HepG2 (cell line): ENCODE data around the gene SYVN1. TPM values are rescaled to one million over a fixed set of nuclear protein-coding genes. Genes with fewer than 3 reads are reported as not detected.

ENCODE experiments used
- FOXP4 ChIP-seq: sonication (generic); formaldehyde crosslinking; IDR thresholded peaks from 2 replicates; pipeline ENCODE4 v1.4.0; 2020; ENCODE audit warnings: missing genetic modification reagents
- HDAC6 ChIP-seq: fragments of 200-600 bp; sonication (generic); IDR thresholded peaks from 2 replicates; pipeline ENCODE4 v1.7.0; 2017; ENCODE audit warnings: mild to moderate bottlenecking, antibody characterized with exemption, low read length, low read depth
- MAX ChIP-seq: IDR thresholded peaks from 2 replicates; pipeline ENCODE4 v1.6.1; 2012; ENCODE audit warnings: inconsistent platforms
- MTA3 ChIP-seq: sonication (generic); formaldehyde crosslinking; IDR thresholded peaks from 2 replicates; pipeline ENCODE4 v1.4.0; 2020; ENCODE audit warnings: missing genetic modification reagents
- PBX3 ChIP-seq: sonication (generic); formaldehyde crosslinking; IDR thresholded peaks from 2 replicates; pipeline ENCODE4 v1.8.1; 2023; ENCODE audit warnings: missing genetic modification reagents, inconsistent platforms, borderline replicate concordance
- REPIN1 ChIP-seq: sonication (generic); formaldehyde crosslinking; IDR thresholded peaks from 2 replicates; pipeline ENCODE4 v1.8.0; 2022; ENCODE audit warnings: missing genetic modification reagents, low read depth, mild to moderate bottlenecking, borderline replicate concordance
- TCF12 ChIP-seq, 2 experiments: fragments of 450-650 bp in 1 of 2; sonication (generic) in 1 of 2; formaldehyde crosslinking in 1 of 2; IDR thresholded peaks; 2 replicates each; pipeline versions ENCODE4 v1.6.1 to v1.8.0; 2017 to 2022; ENCODE audit warnings: antibody characterized with exemption in 1 of 2, mild to moderate bottlenecking in 1 of 2, missing genetic modification reagents in 1 of 2, moderate library complexity in 1 of 2
- TRIM24 ChIP-seq: sonication (generic); formaldehyde crosslinking; IDR thresholded peaks from 2 replicates; pipeline ENCODE4 v1.8.0; 2022; ENCODE audit warnings: mild to moderate bottlenecking, missing genetic modification reagents
- XRCC5 ChIP-seq: fragments of 200-400 bp; formaldehyde crosslinking; optimal IDR thresholded peaks from 2 replicates; pipeline ENCODE3; 2017; ENCODE audit warnings: mild to moderate bottlenecking, low read length
- ZBTB33 ChIP-seq: sonication (generic); formaldehyde crosslinking; IDR thresholded peaks from 2 replicates; pipeline ENCODE4 v1.4.0; 2020; ENCODE audit warnings: missing genetic modification reagents
- ZC3H13 ChIP-seq: sonication (generic); formaldehyde crosslinking; IDR thresholded peaks from 2 replicates; pipeline ENCODE4 v1.8.1; 2023; ENCODE audit warnings: mild to moderate bottlenecking, missing genetic modification reagents, moderate library complexity
- ZNF556 ChIP-seq: sonication (generic); formaldehyde crosslinking; IDR thresholded peaks from 2 replicates; pipeline ENCODE4 v1.4.0; 2020; ENCODE audit warnings: mild to moderate bottlenecking, missing genetic modification reagents, borderline replicate concordance
- ZNF781 ChIP-seq: sonication (generic); formaldehyde crosslinking; IDR thresholded peaks from 2 replicates; pipeline ENCODE4 v1.5.1; 2020; ENCODE audit warnings: borderline replicate concordance, mild to moderate bottlenecking, missing genetic modification reagents; ENCODE audit errors: not compliant biosample characterization
- ZNF878 ChIP-seq: sonication (generic); formaldehyde crosslinking; IDR thresholded peaks from 2 replicates; pipeline ENCODE4 v1.8.1; 2023; ENCODE audit warnings: mild to moderate bottlenecking, missing genetic modification reagents, moderate library complexity
- ZSCAN22 ChIP-seq: sonication (generic); formaldehyde crosslinking; IDR thresholded peaks from 2 replicates; pipeline ENCODE4 v1.4.0; 2020; ENCODE audit warnings: mild to moderate bottlenecking, missing genetic modification reagents
- polyA plus RNA-seq, 8 experiments: library from polyadenylated mRNA; depleted of rRNA in 3 of 8; stranded (reverse) in 7 of 8; unstranded in 1 of 8; fragments of >200 nt; fragmentation: Illumina TruSeq in 4 of 8; extraction: Trizol in 4 of 8; gene quantifications; 2 replicates each; pipeline versions ENCODE4 v1.2.1 to v1.2.3, GENCODE V29; 2011 to 2016; ENCODE audit warnings: low read depth in 4 of 8, missing spikeins in 1 of 8, mixed read lengths in 1 of 8; ENCODE audit not compliant: insufficient read depth in 1 of 8
- total RNA-seq, 5 experiments: library from RNA; depleted of rRNA; stranded (reverse); fragments of >200 nt; fragmentation: Illumina TruSeq; extraction: Trizol; gene quantifications; 2 replicates each; pipeline ENCODE4 v1.2.3, GENCODE V29; 2016; ENCODE audit warnings: low read depth in 1 of 5
- TF ChIP-seq, protein P1 (sequence below): sonication (generic); formaldehyde crosslinking; IDR thresholded peaks from 2 replicates; pipeline ENCODE4 v1.5.1; 2020; ENCODE audit warnings: missing genetic modification reagents, mild to moderate bottlenecking, borderline replicate concordance
- TF ChIP-seq, protein P2 (sequence below): sonication (generic); formaldehyde crosslinking; conservative IDR thresholded peaks from 2 replicates; pipeline ENCODE4 v1.4.0; 2020; ENCODE audit warnings: mild to moderate bottlenecking, missing genetic modification reagents, moderate library complexity

Gene SYVN1
- total and polyA plus RNA-seq, 2 of the 13 experiments (the other 11 are each of a cell fraction or from before 2014, with no cell fraction given): 10.3 to 22.5 TPM

DNA sequence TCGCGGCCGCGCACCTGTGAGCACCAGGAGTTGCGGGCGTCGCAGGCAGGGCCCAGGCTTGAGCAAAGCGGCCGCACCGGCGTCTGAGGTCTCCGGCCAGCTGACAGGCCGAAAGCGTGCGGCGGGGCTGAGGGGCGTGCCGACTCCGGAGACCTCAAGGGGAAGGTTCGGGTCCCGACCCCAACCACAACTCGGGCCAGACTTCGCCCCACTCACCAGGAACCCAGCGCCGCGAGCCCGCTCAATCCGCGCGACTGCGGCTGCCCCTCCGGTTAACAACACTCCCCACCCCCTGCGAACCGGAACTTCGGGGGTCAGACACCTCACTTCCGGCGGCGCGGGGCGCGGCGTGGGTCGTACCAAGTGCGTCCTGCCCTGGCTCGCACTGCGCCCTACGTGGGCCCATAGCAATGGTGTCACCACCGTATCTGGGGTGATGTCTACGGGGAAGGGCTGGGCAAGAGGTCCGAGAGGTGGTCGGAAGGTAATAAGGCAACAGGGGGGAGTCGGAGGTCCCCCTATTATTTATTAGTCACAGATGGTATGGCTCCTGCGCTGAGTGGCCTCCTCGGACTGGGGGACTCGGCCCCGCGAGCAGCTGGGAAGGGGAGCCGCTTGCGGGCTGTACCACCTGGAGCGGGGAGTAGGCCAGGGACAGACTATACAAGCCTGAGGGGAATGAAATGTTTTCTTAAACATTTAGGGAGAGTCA, at the start of gene SYVN1 (continued):
- TF ChIP-seq XRCC5 (no peak), ZSCAN22 (no peak), ZNF556 (CRISPR knock-in tag) (peak; percentile 75; the same call in 1 of the 2 replicates), TCF12 (IDR thresholded peaks at IDR 0.05) (no peak), TCF12 (CRISPR knock-in tag; IDR thresholded peaks at IDR 0.05) (no peak), ZC3H13 (CRISPR knock-in tag) (peak; percentile 58; the same call in 1 of the 2 replicates), ZNF781 (CRISPR knock-in tag) (peak; percentile 3), REPIN1 (CRISPR knock-in tag) (no peak), MTA3 (no peak), ZBTB33 (peak; percentile 22; the same call in 1 of the 2 replicates), MAX (peak; percentile 83), PBX3 (no peak), HDAC6 (no peak), TRIM24 (no peak), FOXP4 (CRISPR knock-in tag) (peak; percentile 38), ZNF878 (CRISPR knock-in tag) (0 out of 2 replicates have a peak, but pooled peaks have one; percentile 34)
- TF ChIP-seq, protein P1, sequence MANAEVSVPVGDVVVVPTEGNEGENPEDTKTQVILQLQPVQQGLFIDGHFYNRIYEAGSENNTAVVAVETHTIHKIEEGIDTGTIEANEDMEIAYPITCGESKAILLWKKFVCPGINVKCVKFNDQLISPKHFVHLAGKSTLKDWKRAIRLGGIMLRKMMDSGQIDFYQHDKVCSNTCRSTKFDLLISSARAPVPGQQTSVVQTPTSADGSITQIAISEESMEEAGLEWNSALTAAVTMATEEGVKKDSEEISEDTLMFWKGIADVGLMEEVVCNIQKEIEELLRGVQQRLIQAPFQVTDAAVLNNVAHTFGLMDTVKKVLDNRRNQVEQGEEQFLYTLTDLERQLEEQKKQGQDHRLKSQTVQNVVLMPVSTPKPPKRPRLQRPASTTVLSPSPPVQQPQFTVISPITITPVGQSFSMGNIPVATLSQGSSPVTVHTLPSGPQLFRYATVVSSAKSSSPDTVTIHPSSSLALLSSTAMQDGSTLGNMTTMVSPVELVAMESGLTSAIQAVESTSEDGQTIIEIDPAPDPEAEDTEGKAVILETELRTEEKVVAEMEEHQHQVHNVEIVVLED (CRISPR knock-in tag): peak; percentile 95
- TF ChIP-seq, protein P2, sequence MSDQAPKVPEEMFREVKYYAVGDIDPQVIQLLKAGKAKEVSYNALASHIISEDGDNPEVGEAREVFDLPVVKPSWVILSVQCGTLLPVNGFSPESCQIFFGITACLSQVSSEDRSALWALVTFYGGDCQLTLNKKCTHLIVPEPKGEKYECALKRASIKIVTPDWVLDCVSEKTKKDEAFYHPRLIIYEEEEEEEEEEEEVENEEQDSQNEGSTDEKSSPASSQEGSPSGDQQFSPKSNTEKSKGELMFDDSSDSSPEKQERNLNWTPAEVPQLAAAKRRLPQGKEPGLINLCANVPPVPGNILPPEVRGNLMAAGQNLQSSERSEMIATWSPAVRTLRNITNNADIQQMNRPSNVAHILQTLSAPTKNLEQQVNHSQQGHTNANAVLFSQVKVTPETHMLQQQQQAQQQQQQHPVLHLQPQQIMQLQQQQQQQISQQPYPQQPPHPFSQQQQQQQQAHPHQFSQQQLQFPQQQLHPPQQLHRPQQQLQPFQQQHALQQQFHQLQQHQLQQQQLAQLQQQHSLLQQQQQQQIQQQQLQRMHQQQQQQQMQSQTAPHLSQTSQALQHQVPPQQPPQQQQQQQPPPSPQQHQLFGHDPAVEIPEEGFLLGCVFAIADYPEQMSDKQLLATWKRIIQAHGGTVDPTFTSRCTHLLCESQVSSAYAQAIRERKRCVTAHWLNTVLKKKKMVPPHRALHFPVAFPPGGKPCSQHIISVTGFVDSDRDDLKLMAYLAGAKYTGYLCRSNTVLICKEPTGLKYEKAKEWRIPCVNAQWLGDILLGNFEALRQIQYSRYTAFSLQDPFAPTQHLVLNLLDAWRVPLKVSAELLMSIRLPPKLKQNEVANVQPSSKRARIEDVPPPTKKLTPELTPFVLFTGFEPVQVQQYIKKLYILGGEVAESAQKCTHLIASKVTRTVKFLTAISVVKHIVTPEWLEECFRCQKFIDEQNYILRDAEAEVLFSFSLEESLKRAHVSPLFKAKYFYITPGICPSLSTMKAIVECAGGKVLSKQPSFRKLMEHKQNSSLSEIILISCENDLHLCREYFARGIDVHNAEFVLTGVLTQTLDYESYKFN (CRISPR knock-in tag): peak; percentile 42
